ENCODE results near the gene DMWD.

The DMWD gene

DNA sequence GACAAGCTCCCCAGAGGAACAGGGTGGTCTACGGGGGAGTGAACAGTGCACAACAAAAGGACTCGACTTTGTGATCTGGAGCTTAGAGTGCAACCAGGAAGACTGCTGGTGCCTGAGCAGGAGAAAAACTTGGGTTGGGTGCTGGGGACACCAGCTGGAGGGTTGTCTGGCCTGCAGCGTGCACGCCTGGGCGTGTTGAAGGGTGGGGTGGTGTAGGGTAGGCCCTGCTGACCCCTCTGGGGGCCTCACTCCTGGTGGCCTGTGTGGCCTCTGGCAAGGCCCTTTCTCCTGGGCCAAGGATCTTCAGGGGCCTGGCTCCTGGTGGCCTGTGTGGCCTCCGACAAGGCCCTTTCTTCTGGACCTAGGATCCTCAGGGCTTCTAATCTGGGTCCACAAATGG, 27.1 kb upstream of the DMWD start:
- no peak for DNase-seq (ENCODE audit: low read depth, low spot score)
- TF ChIP-seq CTCF (IDR thresholded peaks at IDR 0.05; ENCODE audit: insufficient read depth, low read length, missing control alignments), result no peak
- no peak overlapping the region for H3K4me3 ChIP-seq (ENCODE audit: low read depth, low read length)
- ChIA-PET POLR2A (no interaction called here), CTCF (interaction anchor here (1.0 to 10.8 kb wide), 8 partner anchors 12 to 190 kb away, joined by 3 to 231 read pairs (median 49); partner anchors contain the start of genes IRF2BP1 and SIX5)

- POLR2A ChIA-PET, result interaction anchor here (0.7 kb wide), 1 partner anchor 70 kb away, joined by 3 read pairs; no protein-coding TSS in a partner anchor
- no peak for TF ChIP-seq CTCF (IDR thresholded peaks at IDR 0.05; ENCODE audit: insufficient read depth, low read length, missing control alignments)
- no peak for DNase-seq (ENCODE audit: low read depth, low spot score)
Measured at GRCh38 chr19:45817725-45818301, 25.2 kb upstream of the DMWD start.

GRCh38 chr19:45817010-45817724, 24.5 kb upstream of the DMWD start:
- H3K4me3 ChIP-seq (ENCODE audit: low read depth, low read length), result no peak overlapping the region
- POLR2A ChIA-PET, result interaction anchor here (0.6 to 1.0 kb wide), 2 partner anchors 48 to 54 kb away, joined by 3 to 5 read pairs; partner anchors contain the start of gene SIX5
- TF ChIP-seq CTCF (IDR thresholded peaks at IDR 0.05; ENCODE audit: insufficient read depth, low read length, missing control alignments), result peak; percentile 88
- CTCF ChIA-PET, result interaction anchor here (0.5 to 10.8 kb wide), 41 partner anchors 13 to 262 kb away, joined by 3 to 231 read pairs (median 4); partner anchors contain the start of genes DMWD, FOXA3, IRF2BP1 and SIX5
- peak; percentile 38 for DNase-seq (ENCODE audit: low read depth, low spot score)

More at GRCh38 chr19:45817725-45818301, 25.2 kb upstream of the DMWD start:
- H3K4me3 ChIP-seq (ENCODE audit: low read depth, low read length), result no peak overlapping the region
- CTCF ChIA-PET, result interaction anchor here (1.0 to 10.8 kb wide), 19 partner anchors 14 to 209 kb away, joined by 3 to 231 read pairs (median 10); partner anchors contain the start of genes DMWD, IRF2BP1 and SIX5

GRCh38 chr19:45816236-45817009, 23.8 kb upstream of the DMWD start:
- no peak overlapping the region for H3K4me3 ChIP-seq (ENCODE audit: low read depth, low read length)
- TF ChIP-seq CTCF (IDR thresholded peaks at IDR 0.05; ENCODE audit: insufficient read depth, low read length, missing control alignments), result no peak
- DNase-seq (ENCODE audit: low read depth, low spot score), result no peak
- ChIA-PET CTCF (interaction anchor here (0.5 to 10.8 kb wide), 40 partner anchors 12 to 263 kb away, joined by 3 to 231 read pairs (median 4); partner anchors contain the start of genes DMWD, FOXA3, IRF2BP1 and SIX5), POLR2A (interaction anchor here (0.6 to 1.0 kb wide), 2 partner anchors 47 to 54 kb away, joined by 3 to 5 read pairs; partner anchors contain the start of gene SIX5)

DNA sequence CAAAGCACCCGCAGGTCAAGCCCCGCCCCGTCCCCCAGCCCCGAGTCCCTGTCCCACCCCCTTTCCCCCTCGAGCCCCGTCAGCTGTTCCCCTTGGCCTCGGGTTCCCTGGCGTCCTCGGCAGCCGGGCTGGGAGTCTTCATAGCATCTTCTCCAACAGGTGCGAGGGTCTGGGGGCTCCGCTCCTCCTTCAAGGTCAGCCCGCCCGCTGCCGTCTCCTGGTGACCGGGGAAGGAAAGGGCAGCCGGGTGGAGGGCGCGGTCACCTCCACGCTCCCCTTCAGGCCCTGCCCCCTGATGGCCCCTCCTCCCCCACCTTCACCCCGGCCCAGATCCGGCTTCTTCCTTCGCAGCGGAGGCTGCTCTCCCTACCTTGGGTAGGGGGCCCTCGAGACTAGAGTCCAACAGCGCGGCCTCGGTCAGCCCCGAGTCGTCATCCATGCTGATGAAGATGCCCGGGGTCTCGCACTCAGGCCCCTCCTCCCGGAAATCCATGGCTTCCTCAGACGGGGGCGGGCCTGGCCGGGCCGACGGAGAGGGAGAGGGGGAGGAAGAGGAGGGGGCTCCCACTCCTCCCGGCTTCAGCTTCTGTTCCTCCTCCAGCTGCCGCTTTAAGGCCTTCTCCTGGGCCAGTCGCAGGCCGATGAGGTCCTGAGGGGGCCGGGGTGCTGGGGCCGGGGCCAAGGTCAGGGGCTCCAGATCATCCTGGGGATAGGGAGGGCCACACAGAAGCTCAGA, 23.0 kb upstream of the DMWD start:
- H3K4me3 ChIP-seq (ENCODE audit: low read depth, low read length), result no peak overlapping the region
- ChIA-PET POLR2A (no interaction called here), CTCF (interaction anchor here (1.2 to 10.8 kb wide), 9 partner anchors 11 to 68 kb away, joined by 5 to 231 read pairs (median 46); partner anchors contain the start of genes DMWD, IRF2BP1 and SIX5)
- TF ChIP-seq CTCF (IDR thresholded peaks at IDR 0.05; ENCODE audit: insufficient read depth, low read length, missing control alignments), result no peak
- no peak for DNase-seq (ENCODE audit: low read depth, low spot score)

All from AG04449 (cell line).